H1 (cell line): Measurements from ENCODE around the gene PGBD5. TPM values are rescaled to one million over a fixed set of nuclear protein-coding genes. Genes with fewer than 3 reads are reported as not detected.

Experiments
- CTCF ChIA-PET: fragments of 300-600 bp; sonication (Branson Sonifier 250); formaldehyde crosslinking; loops from one replicate; lab custom pipeline; 2021; ENCODE audit not compliant: partially characterized antibody; lab: Charles Lee
- POLR2A ChIA-PET: fragments of 300-600 bp; sonication (Branson Sonifier 250); formaldehyde crosslinking; loops from one replicate; lab custom pipeline; 2021; ENCODE audit warnings: inconsistent platforms; ENCODE audit not compliant: partially characterized antibody; lab: Charles Lee
- DNase-seq, 2 experiments: peaks; one replicate each; pipeline versions ENCODE4 v3.0.0 to v3.0.0-alpha.2; 2010 to 2022; ENCODE audit warnings: low spot score in 2 of 2, low read depth in 1 of 2, mixed read lengths in 1 of 2
- FAIRE-seq: peaks from 2 replicates; lab custom pipeline; 2011; peaks lifted over from hg19 to GRCh38; lab: Jason Lieb, UNC
- H2AFZ ChIP-seq: 2 replicates; pipeline ENCODE4 v1.8.1; 2012; ENCODE audit warnings: low read length, inconsistent platforms
- H2AK5ac ChIP-seq: 2 replicates; pipeline ENCODE4 v1.6.1; 2013; ENCODE audit warnings: low read depth, low read length
- H2BK120ac ChIP-seq: replicated peaks from 2 replicates; pipeline ENCODE3; 2013; ENCODE audit warnings: low read depth, low read length, inconsistent platforms
- H2BK12ac ChIP-seq: 2 replicates; pipeline ENCODE4 v1.6.1; 2013; ENCODE audit warnings: low read depth, low read length
- H2BK15ac ChIP-seq: 2 replicates; pipeline ENCODE4 v1.6.1; 2013; ENCODE audit warnings: low read length
- H2BK20ac ChIP-seq: 2 replicates; pipeline ENCODE4 v1.6.1; 2013; ENCODE audit warnings: low read length
- H2BK5ac ChIP-seq: 2 replicates; pipeline ENCODE4 v1.6.1; 2013; ENCODE audit warnings: low read depth, low read length
- H3K14ac ChIP-seq: 2 replicates; pipeline ENCODE4 v1.6.1; 2013; ENCODE audit warnings: inconsistent platforms; ENCODE audit not compliant: insufficient read length
- H3K18ac ChIP-seq: 2 replicates; pipeline ENCODE4 v1.6.1; 2013; ENCODE audit warnings: low read length; ENCODE audit errors: extremely low read depth
- H3K23ac ChIP-seq: 2 replicates; pipeline ENCODE4 v1.6.1; 2013; ENCODE audit warnings: inconsistent platforms; ENCODE audit not compliant: insufficient read length
- H3K23me2 ChIP-seq: 2 replicates; pipeline ENCODE4 v1.6.1; 2013; ENCODE audit warnings: low read depth, low read length
- H3K27ac ChIP-seq: 2 replicates; pipeline ENCODE4 v1.6.1; 2011; ENCODE audit warnings: low read depth, low read length, inconsistent platforms
- H3K27me3 ChIP-seq, 4 experiments: replicated peaks in 1 of 4; 1 replicate in 1 of 4; 2 replicates in 3 of 4; pipeline versions ENCODE4 v1.6.1 to v1.8.1; 2011 to 2013; ENCODE audit warnings: low read length in 3 of 4, mild to moderate bottlenecking in 3 of 4, inconsistent platforms in 2 of 4, mixed read lengths in 2 of 4, moderate library complexity in 1 of 4; ENCODE audit not compliant: control insufficient read depth in 3 of 4, insufficient read depth in 3 of 4; ENCODE audit errors: extremely low read depth in 1 of 4
- H3K36me3 ChIP-seq, 4 experiments: 2 replicates each; pipeline versions ENCODE4 v1.6.1 to v1.8.1; 2011 to 2013; ENCODE audit warnings: mild to moderate bottlenecking in 4 of 4, low read length in 3 of 4, moderate library complexity in 2 of 4, control low read depth in 1 of 4, inconsistent platforms in 1 of 4; ENCODE audit not compliant: insufficient read depth in 4 of 4, control insufficient read depth in 2 of 4
- H3K4ac ChIP-seq: replicated peaks from 2 replicates; pipeline ENCODE3; 2013; ENCODE audit warnings: low read length, low read depth, mixed read lengths, inconsistent platforms; ENCODE audit not compliant: insufficient read length
- H3K4me1 ChIP-seq, 4 experiments: replicated peaks in 1 of 4; 1 replicate in 1 of 4; 2 replicates in 3 of 4; pipeline versions ENCODE4 v1.6.1 to v1.8.1; 2011 to 2013; ENCODE audit warnings: low read length in 3 of 4, inconsistent platforms in 2 of 4, mixed read lengths in 1 of 4; ENCODE audit not compliant: insufficient read depth in 4 of 4, control insufficient read depth in 3 of 4
- H3K4me2 ChIP-seq, 2 experiments: 2 replicates each; pipeline versions ENCODE4 v1.6.1 to v1.8.1; 2011 to 2013; ENCODE audit warnings: low read depth in 2 of 2, low read length in 2 of 2, control low read depth in 1 of 2, inconsistent platforms in 1 of 2, mild to moderate bottlenecking in 1 of 2; ENCODE audit not compliant: insufficient read depth in 1 of 2
- H3K4me3 ChIP-seq, 4 experiments: fragments of 200-600, 300-600 bp in 1 of 4; sonication (generic), shearing (Covaris generic), sonication (Bioruptor Twin) in 1 of 4; 2 replicates each; pipeline versions ENCODE4 v1.5.1 to v1.8.1; 2011 to 2016; ENCODE audit warnings: low read length in 4 of 4, low read depth in 3 of 4, control low read depth in 2 of 4, inconsistent platforms in 2 of 4, mild to moderate bottlenecking in 2 of 4, mixed read lengths in 1 of 4, moderate library complexity in 1 of 4; ENCODE audit not compliant: insufficient read depth in 2 of 4; ENCODE audit errors: extremely low read depth in 1 of 4
- H3K56ac ChIP-seq: replicated peaks from 2 replicates; pipeline ENCODE3; 2013; ENCODE audit warnings: low read depth, mild to moderate bottlenecking, mixed read lengths, low read length, inconsistent platforms; ENCODE audit not compliant: insufficient read length
- H3K79me1 ChIP-seq: 2 replicates; pipeline ENCODE4 v1.6.1; 2013; ENCODE audit warnings: low read depth, low read length, control low read depth
- H3K79me2 ChIP-seq, 2 experiments: 2 replicates each; pipeline versions ENCODE4 v1.6.1 to v1.8.1; 2012 to 2013; ENCODE audit warnings: low read length in 2 of 2, mild to moderate bottlenecking in 2 of 2, inconsistent platforms in 1 of 2; ENCODE audit not compliant: insufficient read depth in 2 of 2, control insufficient read depth in 1 of 2
- H3K9ac ChIP-seq, 4 experiments: replicated peaks in 1 of 4; 1 replicate in 1 of 4; 2 replicates in 3 of 4; pipeline versions ENCODE4 v1.6.1 to v1.8.1; 2011 to 2013; ENCODE audit warnings: low read depth in 3 of 4, low read length in 3 of 4, control low read depth in 2 of 4, mild to moderate bottlenecking in 2 of 4, moderate library complexity in 2 of 4, inconsistent platforms in 1 of 4; ENCODE audit errors: extremely low read depth in 1 of 4
- H3K9me3 ChIP-seq, 2 experiments: 2 replicates each; pipeline versions ENCODE4 v1.6.1 to v1.8.1; 2012 to 2013; ENCODE audit warnings: mild to moderate bottlenecking in 2 of 2, moderate library complexity in 2 of 2, control low read depth in 1 of 2, inconsistent platforms in 1 of 2, low read depth in 1 of 2, low read length in 1 of 2, mixed read lengths in 1 of 2; ENCODE audit not compliant: insufficient read depth in 2 of 2
- H4K20me1 ChIP-seq, 2 experiments: replicated peaks in 1 of 2; 2 replicates each; pipeline versions ENCODE3 to v1.8.1; 2011 to 2013; ENCODE audit warnings: inconsistent platforms in 2 of 2, low read length in 2 of 2, mild to moderate bottlenecking in 1 of 2; ENCODE audit not compliant: insufficient read depth in 2 of 2, control insufficient read depth in 1 of 2
- H4K5ac ChIP-seq: 2 replicates; pipeline ENCODE4 v1.6.1; 2013; ENCODE audit warnings: low read length, low read depth, mixed read lengths, inconsistent platforms; ENCODE audit not compliant: insufficient read length
- H4K8ac ChIP-seq: 2 replicates; pipeline ENCODE4 v1.8.0; 2013; ENCODE audit warnings: mild to moderate bottlenecking, moderate library complexity, low read length, inconsistent platforms; ENCODE audit not compliant: insufficient read depth; ENCODE audit errors: extremely low read depth
- H4K91ac ChIP-seq: replicated peaks from 2 replicates; pipeline ENCODE3; 2013; ENCODE audit warnings: low read length, mixed read lengths, inconsistent platforms; ENCODE audit not compliant: insufficient read length
- WGBS, 2 experiments: shearing (Covaris generic) in 1 of 2; methylation state at CpG; one replicate each; pipeline versions ENCODE4 v1.1.6 to v1.1.7; 2013 to 2015; ENCODE audit warnings: low lambda C conversion rate in 2 of 2, mixed read lengths in 2 of 2, inconsistent platforms in 1 of 2, low coverage in 1 of 2, missing lambda C conversion rate in 1 of 2; ENCODE audit not compliant: insufficient replicate concordance in 2 of 2, insufficient coverage in 1 of 2, insufficient read length in 1 of 2; ENCODE audit errors: extremely low coverage in 1 of 2, missing lambda C conversion rate in 1 of 2; 5-methylcytosine and 5-hydroxymethylcytosine counted together
- polyA plus RNA-seq, 7 experiments: library from polyadenylated mRNA; depleted of rRNA in 3 of 7; stranded (reverse) in 5 of 7; unstranded in 2 of 7; fragments of >200 nt in 5 of 7; fragments of 200-250 nt in 2 of 7; gene quantifications; 1 replicate in 5 of 7; 2 replicates in 1 of 7; 4 replicates in 1 of 7; pipeline versions ENCODE4 v1.2.1 to v1.2.3, GENCODE V29; 2011 to 2013; ENCODE audit warnings: missing spikeins in 2 of 7, mixed read lengths in 2 of 7
- total RNA-seq: library from RNA; stranded (reverse); fragmentation: NEBNext Ultra II Directional; extraction: Animal tissue kit (Norgen Biotek cat#: 25700); gene quantifications from 2 replicates; pipeline ENCODE4 v1.2.1, GENCODE V29; 2021

PGBD5 gene
- total and polyA plus RNA-seq, 2 of the 8 experiments (the other 6 are each of a cell fraction or from before 2014, with no cell fraction given) = 16.3 to 18.4 TPM

- Histone ChIP-seq H3K4me3 (no peak overlapping the region), H3K4me1 (no peaks in the 10 kb centered on the region), H2BK5ac (no peak overlapping the region), H3K4ac (no peak overlapping the region), H4K20me1 (peaks cover 0 to 5% of the 10 kb centered on the region in 2 experiments), H3K14ac (no peak overlapping the region), H4K8ac (no peak overlapping the region), H3K4me2 (no peak overlapping the region), H3K36me3 (peaks cover 5 to 11% (median 8%) of the 10 kb centered on the region in 4 experiments; a peak in 7 of 8 replicates), H3K79me2 (no peaks in the 10 kb centered on the region), H3K18ac (no peak overlapping the region), H3K23me2 (no peaks in the 10 kb centered on the region), H4K5ac (no peak overlapping the region), H2BK120ac (no peak overlapping the region), H4K91ac (no peak overlapping the region), H2BK20ac (no peak overlapping the region), H3K27ac (no peak overlapping the region), H2AK5ac (no peak overlapping the region), H3K23ac (no peak overlapping the region), H2AFZ (no peak overlapping the region), H2BK12ac (no peak overlapping the region), H2BK15ac (no peak overlapping the region), H3K9ac (no peak overlapping the region), H3K79me1 (no peaks in the 10 kb centered on the region; the same call in 1 of the 2 replicates), H3K9me3 (no peaks in the 10 kb centered on the region), H3K27me3 (no peaks in the 10 kb centered on the region), H3K56ac (no peak overlapping the region)
- CTCF ChIA-PET = interaction anchor here (0.6 to 2.2 kb wide), 2 partner anchors 50 to 1291 kb away, joined by 3 to 7 read pairs; no protein-coding TSS in a partner anchor
- 88% methylated on average over 4 of the region's 4 CpGs; no CpG with 5 or more reads in 1 of the 2 experiments for WGBS, 2 experiments
- DNase-seq (no peak), FAIRE-seq (no peak)
- POLR2A ChIA-PET = interaction anchor here (1.1 to 1.4 kb wide), 2 partner anchors 17 to 34 kb away, joined by 3 read pairs; no protein-coding TSS in a partner anchor
Measured at GRCh38 chr1:230354005-230354404, 72.1 kb downstream of the PGBD5 start.
